ENCODE results near the gene VDAC1. TPM values are rescaled to one million over a fixed set of nuclear protein-coding genes. Genes with fewer than 3 reads are reported as not detected.
A peak's percentile ranks its signal among the peaks of the same experiment; 100 is the strongest.

VDAC1 gene
- polyA plus RNA-seq, 1 donor (not counting 4 experiments of a cell fraction or from before 2014, with no cell fraction given): 300 TPM

- Histone ChIP-seq H3K27me3 (ENCODE audit: control insufficient read depth, extremely low read depth, insufficient read depth, low read length) (no peaks in the 10 kb centered on the region), H4K20me1 (ENCODE audit: control insufficient read depth, extremely low read depth, insufficient read depth, low read length) (no peaks in the 10 kb centered on the region), H3K4me3 (ENCODE audit: control insufficient read depth in 2 of 3, extremely low read depth in 1 of 3, insufficient read depth in 2 of 3, low read depth in 1 of 3, low read length in 3 of 3) (no peak overlapping the region), H3K4me1 (ENCODE audit: control insufficient read depth, extremely low read depth, insufficient read depth, low read length) (peaks cover 16% of the 10 kb centered on the region), H3K9me1 (ENCODE audit: control insufficient read depth, extremely low read depth, insufficient read depth, low read length) (no peaks in the 10 kb centered on the region), H3K4me2 (ENCODE audit: control insufficient read depth, extremely low read depth, insufficient read depth, low read depth, low read length) (no peak overlapping the region), H3K27ac (ENCODE audit: control insufficient read depth, insufficient read depth, low read length) (no peak overlapping the region), H3K36me3 (ENCODE audit: control insufficient read depth in 2 of 2, extremely low read depth in 1 of 2, insufficient read depth in 2 of 2, low read length in 2 of 2) (no peaks in the 10 kb centered on the region), H2AFZ (ENCODE audit: control insufficient read depth, low read length) (no peak overlapping the region), H3K9ac (ENCODE audit: control insufficient read depth, extremely low read depth, insufficient read depth, low read length) (no peak overlapping the region), H3K9me3 (ENCODE audit: control insufficient read depth, low read depth, low read length) (no peaks in the 10 kb centered on the region), H3K79me2 (ENCODE audit: control insufficient read depth, insufficient read depth, low read length) (no peaks in the 10 kb centered on the region)
- peak; percentile 86 for FAIRE-seq
- DNase-seq (ENCODE audit: low read depth, low spot score): no peak
- peak; percentile 87 to 97 (median 92) for TF ChIP-seq CTCF (optimal IDR thresholded peaks at IDR 0.05 in 1 of 3, IDR thresholded peaks at IDR 0.05 in 1 of 3, conservative IDR thresholded peaks at IDR 0.05 in 1 of 3; ENCODE audit: extremely low read depth in 1 of 3, insufficient read depth in 2 of 3, low read length in 3 of 3)
- no peak for TF ChIP-seq EZH2 (IDR thresholded peaks at IDR 0.05; ENCODE audit: low read length)
- dilution Hi-C loops (cut with MboI; ENCODE audit: extremely low pct_ligation_motif_present, low sequenced_read_pairs): no loop called here
Measured at GRCh38 chr5:134026521-134027287, 21.9 kb upstream of the VDAC1 start.

- Histone ChIP-seq H3K36me3 (ENCODE audit: control insufficient read depth in 2 of 2, extremely low read depth in 1 of 2, insufficient read depth in 2 of 2, low read length in 2 of 2) (no peaks in the 10 kb centered on the region), H3K4me2 (ENCODE audit: control insufficient read depth, extremely low read depth, insufficient read depth, low read depth, low read length) (no peak overlapping the region), H4K20me1 (ENCODE audit: control insufficient read depth, extremely low read depth, insufficient read depth, low read length) (no peaks in the 10 kb centered on the region), H3K9me3 (ENCODE audit: control insufficient read depth, low read depth, low read length) (no peaks in the 10 kb centered on the region), H3K4me1 (ENCODE audit: control insufficient read depth, extremely low read depth, insufficient read depth, low read length) (peaks cover 16% of the 10 kb centered on the region), H3K27me3 (ENCODE audit: control insufficient read depth, extremely low read depth, insufficient read depth, low read length) (no peaks in the 10 kb centered on the region), H3K27ac (ENCODE audit: control insufficient read depth, insufficient read depth, low read length) (no peak overlapping the region), H3K79me2 (ENCODE audit: control insufficient read depth, insufficient read depth, low read length) (no peaks in the 10 kb centered on the region), H2AFZ (ENCODE audit: control insufficient read depth, low read length) (no peak overlapping the region), H3K9ac (ENCODE audit: control insufficient read depth, extremely low read depth, insufficient read depth, low read length) (no peak overlapping the region), H3K9me1 (ENCODE audit: control insufficient read depth, extremely low read depth, insufficient read depth, low read length) (no peaks in the 10 kb centered on the region), H3K4me3 (ENCODE audit: control insufficient read depth in 2 of 3, extremely low read depth in 1 of 3, insufficient read depth in 2 of 3, low read depth in 1 of 3, low read length in 3 of 3) (no peak overlapping the region)
- no peak for TF ChIP-seq CTCF (optimal IDR thresholded peaks at IDR 0.05 in 1 of 3, IDR thresholded peaks at IDR 0.05 in 1 of 3, conservative IDR thresholded peaks at IDR 0.05 in 1 of 3; ENCODE audit: extremely low read depth in 1 of 3, insufficient read depth in 2 of 3, low read length in 3 of 3)
- TF ChIP-seq EZH2 (IDR thresholded peaks at IDR 0.05; ENCODE audit: low read length): no peak
- dilution Hi-C loops (cut with MboI; ENCODE audit: extremely low pct_ligation_motif_present, low sequenced_read_pairs): no loop called here
- DNase-seq (ENCODE audit: low read depth, low spot score): no peak
- FAIRE-seq: no peak
Measured at GRCh38 chr5:134025786-134026185, 21.0 kb upstream of the VDAC1 start.
